Mucosa of descending colon (tissue), 3 donors: Measurements from ENCODE around the gene PCDHA7. TPM values are rescaled to one million over a fixed set of nuclear protein-coding genes. Genes with fewer than 3 reads are reported as not detected.
"Not testable (repeated sequence)": the region's sequence is repeated elsewhere in the genome, so short reads cannot be mapped to it uniquely, and the experiment has no call there.

Source experiments
- ATAC-seq: fragments of 200-7000 bp; cut with Tn5 transposase; one replicate; pipeline ENCODE4 v1.9.1; 2020; ENCODE audit warnings: mild to moderate bottlenecking, moderate library complexity
- DNase-seq, 3 donors: peaks; one replicate each; pipeline ENCODE4 v3.0.0-alpha.2; 2020
- H3K36me3 ChIP-seq: fragments of 200-600 bp; one replicate; pipeline ENCODE4 v1.8.0; 2021; ENCODE audit warnings: low read depth, mild to moderate bottlenecking
- H3K4me1 ChIP-seq: fragments of 200-600 bp; one replicate; pipeline ENCODE4 v1.8.0; 2021; ENCODE audit warnings: low read depth, mild to moderate bottlenecking
- H3K4me3 ChIP-seq: fragments of 200-600 bp; one replicate; pipeline ENCODE4 v1.8.0; 2021; ENCODE audit warnings: mild to moderate bottlenecking
- H3K9me3 ChIP-seq: fragments of 200-600 bp; one replicate; pipeline ENCODE4 v1.8.0; 2021; ENCODE audit warnings: mild to moderate bottlenecking
- intact Hi-C, 2 donors: fragments of 100-400 bp; cut with DNase I in 1 of 2; cut with micrococcal nuclease in 1 of 2; formaldehyde crosslinking; loops; one replicate each; pipeline versions ENCODE4 v1.11.0 to v1.11.1; 2022; cut with DNase I, micrococcal nuclease
- total RNA-seq, 3 donors: library from RNA; stranded (reverse); fragmentation: NEBNext Ultra II Directional in 2 of 3; extraction: Animal tissue kit (Norgen Biotek cat#: 25700) in 2 of 3; gene quantifications; one replicate each; pipeline versions ENCODE4 v1.2.1 to v1.2.4, GENCODE V29; 2021 to 2023
- TF ChIP-seq, protein P1 (sequence below): fragments of 200-600 bp; IDR thresholded peaks from one replicate; pipeline ENCODE4 v1.8.0; 2022; ENCODE audit warnings: antibody characterized with exemption, mild to moderate bottlenecking
- donor health status: DM: no; HTN: no; CAD: no; lungs with moderate emphysema.
- donor health status: DM: no; HTN: no; CAD: no.
- donor health status: DM: no; HTN: yes; CAD: no.

Gene PCDHA7
- total RNA-seq, 3 donors from 2014 or later = 0.35 to 0.41 TPM; not detected in 1

- TF ChIP-seq, protein P1, sequence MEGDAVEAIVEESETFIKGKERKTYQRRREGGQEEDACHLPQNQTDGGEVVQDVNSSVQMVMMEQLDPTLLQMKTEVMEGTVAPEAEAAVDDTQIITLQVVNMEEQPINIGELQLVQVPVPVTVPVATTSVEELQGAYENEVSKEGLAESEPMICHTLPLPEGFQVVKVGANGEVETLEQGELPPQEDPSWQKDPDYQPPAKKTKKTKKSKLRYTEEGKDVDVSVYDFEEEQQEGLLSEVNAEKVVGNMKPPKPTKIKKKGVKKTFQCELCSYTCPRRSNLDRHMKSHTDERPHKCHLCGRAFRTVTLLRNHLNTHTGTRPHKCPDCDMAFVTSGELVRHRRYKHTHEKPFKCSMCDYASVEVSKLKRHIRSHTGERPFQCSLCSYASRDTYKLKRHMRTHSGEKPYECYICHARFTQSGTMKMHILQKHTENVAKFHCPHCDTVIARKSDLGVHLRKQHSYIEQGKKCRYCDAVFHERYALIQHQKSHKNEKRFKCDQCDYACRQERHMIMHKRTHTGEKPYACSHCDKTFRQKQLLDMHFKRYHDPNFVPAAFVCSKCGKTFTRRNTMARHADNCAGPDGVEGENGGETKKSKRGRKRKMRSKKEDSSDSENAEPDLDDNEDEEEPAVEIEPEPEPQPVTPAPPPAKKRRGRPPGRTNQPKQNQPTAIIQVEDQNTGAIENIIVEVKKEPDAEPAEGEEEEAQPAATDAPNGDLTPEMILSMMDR = no peak
- no peak for DNase-seq
- H3K36me3 ChIP-seq = no peaks in the 10 kb centered on the region
- no peak within 1 kb of the TSS for H3K4me3 ChIP-seq
- H3K9me3 ChIP-seq = peaks cover 38% of the 10 kb centered on the region
- no peaks in the 10 kb centered on the region for H3K4me1 ChIP-seq
- ATAC-seq = no peak
- intact Hi-C loops = no loop called here
These were observed 34.9 kb downstream of the PCDHA7 start, which contains the start of gene PCDHA11 for GRCh38 chr5:140868721-140869554. Gene PCDHA11, plus strand, starts transcription at chr5:140868957. Its CDS starts 147 bp downstream, at chr5:140869104.

DNA sequence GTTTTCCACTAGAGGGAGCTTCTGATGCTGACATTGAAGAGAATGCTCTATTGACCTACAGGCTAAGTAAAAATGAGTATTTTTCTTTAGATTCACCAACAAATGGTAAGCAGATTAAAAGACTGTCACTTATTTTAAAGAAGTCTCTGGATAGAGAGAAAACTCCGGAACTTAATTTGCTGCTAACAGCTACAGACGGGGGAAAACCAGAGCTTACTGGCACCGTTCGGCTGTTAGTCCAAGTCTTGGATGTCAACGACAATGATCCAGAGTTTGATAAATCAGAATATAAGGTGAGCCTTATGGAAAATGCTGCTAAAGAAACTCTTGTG, 35.5 kb downstream of the PCDHA7 start:
- no peak overlapping the region for H3K4me3 ChIP-seq
- H3K9me3 ChIP-seq = peaks cover 38% of the 10 kb centered on the region
- TF ChIP-seq, protein P1 = no peak
- DNase-seq = no peak
- H3K36me3 ChIP-seq = no peaks in the 10 kb centered on the region
- no peak for ATAC-seq
- intact Hi-C loops = no loop called here
- no peaks in the 10 kb centered on the region for H3K4me1 ChIP-seq

- Histone ChIP-seq H3K36me3 (no peaks in the 10 kb centered on the region), H3K9me3 (peaks cover 45% of the 10 kb centered on the region), H3K4me1 (no peaks in the 10 kb centered on the region), H3K4me3 (no peak overlapping the region)
- ATAC-seq (no peak), DNase-seq (no peak)
- intact Hi-C loops = no loop called here
- TF ChIP-seq, protein P1 = no peak
These were observed 36.4 kb downstream of the PCDHA7 start for GRCh38 chr5:140870221-140871201.

DNA sequence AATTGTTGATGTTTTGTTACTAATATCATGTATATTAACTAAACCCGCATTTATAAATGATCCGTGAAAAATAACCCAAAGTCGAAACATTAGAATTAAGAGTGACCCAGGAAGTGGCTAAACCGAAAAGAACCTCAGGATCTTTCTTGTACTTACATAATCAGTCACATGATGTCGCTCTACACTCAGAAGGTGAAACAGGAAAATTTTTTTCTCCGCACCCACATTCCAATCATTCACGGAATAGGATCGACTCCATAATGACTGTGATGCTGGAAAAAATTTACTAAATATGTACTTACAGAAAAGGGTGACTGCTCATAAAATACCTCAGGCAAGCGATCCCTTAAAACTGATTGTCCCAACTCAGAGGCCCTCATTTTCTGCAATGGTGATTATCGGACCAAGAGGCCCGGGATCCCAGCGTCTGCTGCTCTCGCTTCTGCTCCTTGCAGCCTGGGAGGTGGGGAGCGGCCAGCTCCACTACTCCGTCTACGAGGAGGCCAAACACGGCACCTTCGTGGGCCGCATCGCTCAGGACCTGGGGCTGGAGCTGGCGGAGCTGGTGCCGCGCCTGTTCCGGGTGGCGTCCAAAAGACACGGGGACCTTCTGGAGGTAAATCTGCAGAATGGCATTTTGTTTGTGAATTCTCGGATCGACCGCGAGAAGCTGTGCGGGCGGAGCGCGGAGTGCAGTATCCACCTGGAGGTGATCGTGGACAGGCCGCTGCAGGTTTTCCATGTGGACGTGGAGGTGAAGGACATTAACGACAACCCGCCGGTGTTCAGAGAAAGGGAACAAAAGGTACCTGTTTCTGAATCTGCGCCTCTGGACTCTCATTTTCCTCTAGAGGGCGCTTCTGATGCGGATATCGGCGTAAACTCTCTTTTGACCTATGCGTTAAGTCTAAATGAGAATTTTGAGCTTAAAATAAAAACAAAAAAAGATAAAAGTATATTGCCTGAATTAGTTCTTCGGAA, 41.3 kb downstream of the PCDHA7 start, which contains the start of gene PCDHA12:
TSS of gene PCDHA12 (plus strand) at position 224 of the 981 bp plus-strand sequence. CDS start at position 389, 165 bp downstream.
- ATAC-seq (no peak), DNase-seq (no peak)
- Histone ChIP-seq H3K4me1 (no peaks in the 10 kb centered on the region), H3K36me3 (no peaks in the 10 kb centered on the region), H3K9me3 (peaks cover 67% of the 10 kb centered on the region), H3K4me3 (no peak within 1 kb of the TSS)
- TF ChIP-seq, protein P1 = no peak
- intact Hi-C loops = no loop called here

DNA sequence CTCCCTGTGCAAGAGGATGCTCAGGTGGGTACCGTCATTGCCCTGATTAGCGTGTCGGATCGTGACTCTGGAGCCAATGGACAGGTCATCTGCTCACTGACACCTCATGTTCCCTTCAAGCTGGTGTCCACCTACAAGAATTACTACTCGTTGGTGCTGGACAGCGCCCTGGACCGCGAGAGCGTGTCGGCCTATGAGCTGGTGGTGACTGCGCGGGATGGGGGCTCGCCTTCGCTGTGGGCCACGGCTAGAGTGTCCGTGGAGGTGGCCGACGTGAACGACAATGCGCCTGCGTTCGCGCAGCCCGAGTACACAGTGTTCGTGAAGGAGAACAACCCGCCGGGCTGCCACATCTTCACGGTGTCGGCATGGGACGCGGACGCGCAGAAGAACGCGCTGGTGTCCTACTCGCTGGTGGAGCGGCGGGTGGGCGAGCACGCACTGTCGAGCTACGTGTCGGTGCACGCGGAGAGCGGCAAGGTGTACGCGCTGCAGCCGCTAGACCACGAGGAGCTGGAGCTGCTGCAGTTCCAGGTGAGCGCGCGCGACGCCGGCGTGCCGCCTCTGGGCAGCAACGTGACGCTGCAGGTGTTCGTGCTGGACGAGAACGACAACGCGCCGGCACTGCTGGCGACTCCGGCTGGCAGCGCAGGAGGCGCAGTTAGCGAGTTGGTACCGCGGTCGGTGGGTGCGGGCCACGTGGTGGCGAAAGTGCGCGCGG, 42.6 kb downstream of the PCDHA7 start:
- intact Hi-C loops, H3K4me1 ChIP-seq, H3K4me3 ChIP-seq, ATAC-seq, DNase-seq, H3K36me3 ChIP-seq: not testable (repeated sequence)
- H3K9me3 ChIP-seq = peaks cover 57% of the 10 kb centered on the region
